SK-N-SH treated with all-trans-retinoic acid at 6 μM for 48 hours (cell line): ENCODE results near the gene CPSF4.
"Not testable (repeated sequence)": the region's sequence is repeated elsewhere in the genome, so short reads cannot be mapped to it uniquely, and the experiment has no call there.

ENCODE experiments used
- ATAC-seq: fragments of 200-7000 bp; cut with Tn5 transposase; 3 replicates; pipeline ENCODE4 v1.9.1; 2020; ENCODE audit warnings: mild to moderate bottlenecking, moderate library complexity
- ARNTL ChIP-seq: fragments of 450-650 bp; formaldehyde crosslinking; IDR thresholded peaks from 2 replicates; pipeline ENCODE4 v1.5.0; 2020; ENCODE audit warnings: low read depth, mild to moderate bottlenecking, moderate library complexity, borderline replicate concordance
- CREB5 ChIP-seq: fragments of 250-450 bp; sonication (Bioruptor Pico); IDR thresholded peaks from 2 replicates; pipeline ENCODE4 v1.5.1; 2020; ENCODE audit warnings: low read depth, mild to moderate bottlenecking, moderate library complexity
- CSDC2 ChIP-seq: fragments of 250-450 bp; sonication (Bioruptor Pico); IDR thresholded peaks from 2 replicates; pipeline ENCODE4 v1.5.0; 2020; ENCODE audit warnings: mild to moderate bottlenecking, moderate library complexity
- CSRNP3 ChIP-seq: fragments of 250-450 bp; sonication (Bioruptor Pico); IDR thresholded peaks from 2 replicates; pipeline ENCODE4 v1.5.1; 2021; ENCODE audit warnings: mild to moderate bottlenecking, moderate library complexity
- GLIS3 ChIP-seq: fragments of 250-450 bp; sonication (Bioruptor Pico); IDR thresholded peaks from 2 replicates; pipeline ENCODE4 v1.5.0; 2020; ENCODE audit warnings: mild to moderate bottlenecking, moderate library complexity
- ISL1 ChIP-seq: fragments of 250-450 bp; sonication (Bioruptor Pico); IDR thresholded peaks from 2 replicates; pipeline ENCODE4 v2.1.2; 2022; ENCODE audit warnings: mild to moderate bottlenecking, moderate library complexity
- PATZ1 ChIP-seq: fragments of 250-450 bp; sonication (Bioruptor Pico); IDR thresholded peaks from 2 replicates; pipeline ENCODE4 v1.8.0; 2020; ENCODE audit warnings: mild to moderate bottlenecking, moderate library complexity, borderline replicate concordance
- POU6F1 ChIP-seq: fragments of 250-450 bp; sonication (Bioruptor Pico); IDR thresholded peaks from 2 replicates; pipeline ENCODE4 v1.8.0; 2021; ENCODE audit warnings: low read depth, mild to moderate bottlenecking, moderate library complexity, borderline replicate concordance
- PPARA ChIP-seq: fragments of 250-450 bp; sonication (Bioruptor Pico); IDR thresholded peaks from 2 replicates; pipeline ENCODE4 v1.5.0; 2020; ENCODE audit warnings: mild to moderate bottlenecking, borderline replicate concordance
- TCF4 ChIP-seq: fragments of 250-450 bp; sonication (Bioruptor Pico); IDR thresholded peaks from 2 replicates; pipeline ENCODE4 v1.8.0; 2021; ENCODE audit warnings: mild to moderate bottlenecking, moderate library complexity, borderline replicate concordance
- TOX ChIP-seq: fragments of 250-450 bp; sonication (Bioruptor Pico); IDR thresholded peaks from 2 replicates; pipeline ENCODE4 v1.8.0; 2021; ENCODE audit warnings: mild to moderate bottlenecking, moderate library complexity, borderline replicate concordance
- TSHZ2 ChIP-seq: fragments of 250-450 bp; sonication (Bioruptor Pico); IDR thresholded peaks from 2 replicates; pipeline ENCODE4 v1.5.0; 2020; ENCODE audit warnings: mild to moderate bottlenecking, moderate library complexity
- ZC3H10 ChIP-seq: fragments of 250-450 bp; sonication (Bioruptor Pico); IDR thresholded peaks from 2 replicates; pipeline ENCODE4 v1.5.1; 2021; ENCODE audit warnings: mild to moderate bottlenecking, moderate library complexity
- ZFP3 ChIP-seq: fragments of 250-450 bp; sonication (Bioruptor Pico); IDR thresholded peaks from 2 replicates; pipeline ENCODE4 v1.5.0; 2020; ENCODE audit warnings: mild to moderate bottlenecking, moderate library complexity
- ZNF565 ChIP-seq: fragments of 450-650 bp; formaldehyde crosslinking; conservative IDR thresholded peaks from 2 replicates; pipeline ENCODE4 v1.5.0; 2020; ENCODE audit warnings: low read depth, mild to moderate bottlenecking, moderate library complexity
- ZNF8 ChIP-seq: fragments of 450-650 bp; formaldehyde crosslinking; IDR thresholded peaks from 2 replicates; pipeline ENCODE4 v1.5.0; 2020; ENCODE audit warnings: mild to moderate bottlenecking, moderate library complexity

The CPSF4 gene

GRCh38 chr7:99499371-99499720 is 60.6 kb downstream of the CPSF4 start (continued):
- TF ChIP-seq CSDC2 (CRISPR knock-in tag) (no peak), ZC3H10 (no peak), TSHZ2 (CRISPR knock-in tag) (no peak), CREB5 (CRISPR knock-in tag) (no peak)

GRCh38 chr7:99499721-99500636 is 61.2 kb downstream of the CPSF4 start, which contains the start of gene ZNF394:
Gene ZNF394 (minus strand): TSS chr7:99500281. CDS start chr7:99500093, 188 bp downstream.
- TF ChIP-seq TSHZ2 (CRISPR knock-in tag) = 0 out of 2 replicates have a peak, but pooled peaks have one; percentile 45
- peak; percentile 69; the same call in 1 of the 2 replicates for TF ChIP-seq ZFP3 (CRISPR knock-in tag)
- TF ChIP-seq ISL1 (CRISPR knock-in tag) = no peak
- ATAC-seq = peak; percentile 71

- TF ChIP-seq CREB5 (CRISPR knock-in tag) (no peak), ZFP3 (CRISPR knock-in tag) (no peak), GLIS3 (CRISPR knock-in tag) (no peak), TOX (no peak), ZNF8 (CRISPR knock-in tag) (no peak), PPARA (CRISPR knock-in tag) (no peak), CSRNP3 (CRISPR knock-in tag) (no peak), PATZ1 (CRISPR knock-in tag) (no peak), ZNF565 (CRISPR knock-in tag) (no peak), POU6F1 (CRISPR knock-in tag) (no peak), TCF4 (CRISPR knock-in tag) (no peak), ARNTL (no peak)
- ATAC-seq = no peak
These were observed 61.9 kb downstream of the CPSF4 start for GRCh38 chr7:99500637-99501009.

GRCh38 chr7:99501236-99501635 is 62.5 kb downstream of the CPSF4 start:
- not testable (repeated sequence) for ATAC-seq
